KG1 (cell line): Measurements from ENCODE around the gene ANTXR1.
"Not testable (repeated sequence)": the region's sequence is repeated elsewhere in the genome, so short reads cannot be mapped to it uniquely, and the experiment has no call there.

Experiments used
- DNase-seq: peaks from one replicate; lab custom pipeline; 2025; lab: John Stamatoyannopoulos, UW

ANTXR1 gene

GRCh38 chr2:69237070-69237670, 224.2 kb downstream of the ANTXR1 start:
- no peak for DNase-seq

DNA sequence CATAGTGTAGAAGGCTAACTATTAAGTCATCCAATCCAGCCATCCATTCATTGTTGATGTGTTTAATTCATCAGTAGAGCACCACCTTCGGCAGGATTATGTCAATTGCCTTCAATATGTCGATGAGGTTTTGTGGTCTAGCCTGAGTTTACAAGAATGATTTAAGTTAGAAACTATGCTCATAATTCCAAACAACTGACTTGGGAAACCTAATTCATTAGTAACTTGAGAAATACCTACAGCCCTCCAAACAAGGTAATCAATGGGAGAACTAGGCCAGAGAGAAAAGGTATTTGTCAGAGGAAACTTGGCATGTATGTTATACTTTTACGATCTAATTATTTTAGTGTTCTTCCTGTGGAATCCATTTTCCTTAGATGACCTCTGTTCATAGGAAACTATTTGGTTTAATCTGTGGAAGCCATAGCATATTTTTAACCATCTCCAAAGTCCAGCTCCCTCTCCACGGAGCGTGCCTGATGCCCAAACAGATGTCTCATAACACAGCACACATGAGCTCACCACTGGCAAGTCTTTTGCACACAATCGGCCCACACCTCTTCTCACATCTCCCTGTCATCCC, 225.6 kb downstream of the ANTXR1 start:
- DNase-seq: no peak

GRCh38 chr2:69241093-69241492, 228.1 kb downstream of the ANTXR1 start:
- no peak for DNase-seq

DNA sequence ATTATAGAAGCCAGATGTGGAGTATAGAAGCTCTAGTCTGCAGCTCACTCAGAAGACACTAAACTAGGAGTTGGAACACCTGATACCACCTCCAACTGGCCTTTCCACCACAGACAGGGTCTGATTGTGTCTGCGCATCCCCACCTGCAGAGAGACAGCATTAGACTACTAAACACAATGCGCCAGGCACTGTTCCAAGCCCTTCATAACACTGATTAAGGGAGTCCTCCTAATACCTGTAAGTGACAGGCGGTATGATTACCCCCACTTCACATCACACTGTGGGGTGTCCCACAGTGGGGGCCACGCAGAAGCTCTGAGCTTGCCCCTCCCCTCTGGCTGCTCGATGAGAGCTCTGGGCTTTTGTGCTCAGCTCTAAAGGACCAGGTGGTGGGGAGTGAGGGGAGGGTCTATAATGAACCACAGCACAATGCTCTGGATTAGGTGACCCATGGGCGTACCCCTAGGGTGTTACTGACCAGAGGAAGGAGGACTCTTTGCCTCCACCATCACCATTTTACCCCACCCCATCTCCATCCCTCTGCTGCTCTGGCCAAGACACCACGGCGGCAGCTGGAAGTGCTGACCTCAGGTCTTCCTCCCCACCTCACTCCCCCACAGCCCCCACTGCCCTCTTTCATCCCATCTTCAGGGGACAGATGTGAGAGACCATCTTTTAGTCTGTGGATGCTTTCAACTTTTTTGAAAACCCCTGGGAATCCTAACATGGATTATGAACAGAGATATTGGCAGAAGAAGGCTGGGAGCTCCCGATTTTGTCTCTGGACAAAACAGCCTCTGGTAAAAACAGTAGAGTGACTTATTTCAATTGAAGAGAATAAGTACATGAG, 228.9 kb downstream of the ANTXR1 start:
- no peak for DNase-seq

DNA sequence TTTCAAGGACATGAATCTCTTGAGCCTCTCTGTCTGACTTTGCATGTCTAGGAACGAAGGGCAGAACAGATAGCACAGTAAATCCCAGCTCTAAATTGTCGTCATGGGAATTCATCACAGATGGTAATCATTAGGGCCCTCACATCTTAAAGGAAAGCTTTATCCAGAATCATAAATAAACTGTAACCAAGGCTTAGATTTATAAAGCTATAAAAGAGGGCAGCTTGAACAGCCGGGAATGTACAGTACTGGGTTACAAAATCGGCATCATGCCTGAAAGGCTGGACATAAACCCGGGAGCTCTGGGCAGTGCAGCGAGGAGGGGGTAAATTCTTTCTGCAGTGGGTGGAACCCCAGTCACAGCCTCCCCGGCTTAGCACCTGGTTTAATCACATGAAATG, 229.7 kb downstream of the ANTXR1 start:
- DNase-seq: no peak

DNA sequence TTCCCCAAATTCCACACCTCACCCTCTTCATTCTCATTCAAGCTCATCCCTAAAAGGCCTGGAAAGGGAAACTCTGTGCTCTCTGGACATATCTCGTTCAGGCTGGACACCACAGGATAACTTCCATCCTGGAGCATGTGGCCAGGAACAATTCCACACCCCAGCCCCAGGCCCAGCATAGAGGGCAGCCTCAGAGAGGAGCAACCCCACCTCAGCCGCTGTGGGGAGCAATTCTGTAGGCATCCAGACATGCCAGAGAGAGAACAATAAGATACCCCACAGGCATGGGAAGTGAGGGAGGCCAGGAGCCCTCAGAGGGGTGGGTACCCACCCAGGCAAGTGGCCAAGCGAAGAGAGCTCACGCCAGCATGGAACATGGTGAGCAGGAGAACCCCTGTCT, 230.7 kb downstream of the ANTXR1 start:
- DNase-seq: no peak

- no peak for DNase-seq
Observed at GRCh38 chr2:69244882-69245281, 231.9 kb downstream of the ANTXR1 start.

DNA sequence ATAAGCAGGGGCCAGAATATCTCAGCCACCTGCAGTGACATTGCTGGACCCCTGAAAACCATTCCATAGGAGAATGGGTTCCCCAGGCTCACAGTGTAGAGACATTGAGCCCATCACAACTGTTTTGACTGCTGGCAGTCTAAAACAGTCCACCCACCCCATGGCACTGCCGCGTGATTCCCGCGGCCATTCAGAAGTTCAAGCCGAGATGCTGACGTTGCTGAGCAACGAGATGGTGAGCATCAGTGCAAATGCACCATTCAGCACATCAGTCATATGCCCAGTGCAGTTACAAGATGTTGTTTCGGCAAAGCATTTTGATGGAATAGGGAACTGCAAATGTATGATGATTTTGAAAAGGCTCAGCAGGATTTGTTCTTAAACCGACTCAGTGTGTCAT, 234.6 kb downstream of the ANTXR1 start:
- no peak for DNase-seq

- no peak for DNase-seq
Observed at GRCh38 chr2:69248232-69248631, 235.3 kb downstream of the ANTXR1 start.

- DNase-seq: no peak
Observed at GRCh38 chr2:69250981-69251380, 238.0 kb downstream of the ANTXR1 start.

- no peak for DNase-seq
Observed at GRCh38 chr2:69251943-69252342, 239.0 kb downstream of the ANTXR1 start.

- DNase-seq: no peak
Observed at GRCh38 chr2:69253112-69253511, 240.1 kb downstream of the ANTXR1 start.

DNA sequence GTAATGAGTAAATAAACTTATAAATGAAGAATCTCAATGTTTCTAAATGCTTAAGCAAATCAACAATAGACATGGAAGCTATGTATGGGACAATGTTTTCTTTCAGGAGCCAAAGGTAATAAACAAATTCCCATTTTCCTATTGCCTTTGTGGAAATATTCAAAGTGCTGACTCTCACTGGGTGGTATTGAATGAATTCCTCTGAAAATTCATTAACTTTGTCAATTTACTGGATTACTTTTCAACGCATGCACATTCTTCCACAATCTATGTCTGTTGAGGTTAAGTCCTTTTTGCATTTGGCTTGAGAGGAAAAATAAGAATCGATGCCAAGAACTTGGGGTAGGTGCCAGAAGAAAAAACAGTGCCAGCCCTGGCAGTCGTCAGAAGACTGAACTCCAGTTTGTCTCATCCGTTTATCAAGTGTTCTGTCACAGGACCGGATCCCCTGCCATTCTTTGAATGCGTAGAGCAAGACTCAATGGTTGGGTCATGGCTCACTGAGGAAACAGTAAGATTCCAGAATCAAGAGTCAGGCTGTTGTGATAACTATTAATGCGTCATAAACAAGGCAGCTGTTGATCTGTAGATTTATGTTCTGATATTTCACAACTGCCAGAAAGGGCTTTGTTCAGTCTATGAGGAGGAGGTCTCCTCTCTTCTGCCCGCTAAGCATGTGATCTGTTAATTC, 240.8 kb downstream of the ANTXR1 start:
- no peak for DNase-seq

- DNase-seq: no peak
Observed at GRCh38 chr2:69255760-69256159, 242.8 kb downstream of the ANTXR1 start.

GRCh38 chr2:69259994-69260591, 247.1 kb downstream of the ANTXR1 start:
- DNase-seq: not testable (repeated sequence)

GRCh38 chr2:69260666-69261065, 247.7 kb downstream of the ANTXR1 start:
- no peak for DNase-seq

- no peak for DNase-seq
Observed at GRCh38 chr2:69269330-69269729, 256.4 kb downstream of the ANTXR1 start.

DNA sequence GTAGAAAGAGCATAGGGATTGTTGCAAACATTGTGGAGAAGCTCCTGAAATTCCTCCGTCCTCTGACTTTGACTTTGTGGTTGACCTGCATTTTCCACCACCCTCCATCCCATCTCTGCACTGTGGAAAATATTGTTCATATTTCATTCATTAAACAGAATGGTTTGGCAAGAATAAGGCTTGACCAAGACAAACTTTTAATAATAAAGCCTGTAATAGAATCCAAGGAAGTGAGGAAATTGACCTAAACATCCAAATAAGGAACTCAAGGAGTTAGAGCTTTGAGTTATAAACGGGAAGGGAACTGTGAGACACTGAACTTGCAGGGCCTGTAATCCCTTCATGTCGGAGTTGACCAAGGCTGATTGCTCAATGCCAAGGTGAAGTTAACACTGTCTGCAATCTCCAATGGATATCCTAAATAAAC, 258.9 kb downstream of the ANTXR1 start:
- no peak for DNase-seq

DNA sequence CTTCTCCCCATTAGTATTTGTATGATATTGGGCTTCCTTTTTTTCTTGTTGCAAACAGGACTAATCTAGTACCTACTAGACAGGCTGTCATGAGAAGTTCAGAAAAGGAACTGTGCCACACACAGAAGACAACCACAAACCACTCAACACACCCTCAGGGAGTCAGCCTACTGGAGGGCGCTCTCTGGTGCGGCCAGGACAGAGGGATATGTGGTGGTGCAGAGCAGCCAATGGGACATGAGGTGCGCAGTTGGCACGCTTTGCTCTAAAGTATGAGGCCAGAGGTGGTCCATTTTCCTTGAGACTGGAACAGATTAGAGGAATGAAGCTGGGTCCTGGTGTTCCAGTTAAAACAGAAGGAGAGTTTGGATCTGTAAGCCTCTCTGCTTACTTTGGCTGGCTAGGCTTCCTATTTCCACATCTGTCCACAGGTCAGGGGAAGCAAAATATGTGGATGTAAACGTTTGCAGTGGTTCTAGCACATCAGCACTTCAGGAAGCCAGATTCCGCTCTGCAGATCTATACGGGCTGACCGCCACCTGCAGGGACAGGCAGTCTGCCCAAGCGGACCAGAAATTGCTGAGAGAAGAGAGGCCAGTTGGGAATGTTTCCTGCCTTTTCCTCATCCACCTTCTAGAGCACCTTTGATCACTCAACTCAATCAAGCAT, 260.0 kb downstream of the ANTXR1 start:
- no peak for DNase-seq

GRCh38 chr2:69275490-69275889, 262.5 kb downstream of the ANTXR1 start:
- DNase-seq: no peak

DNA sequence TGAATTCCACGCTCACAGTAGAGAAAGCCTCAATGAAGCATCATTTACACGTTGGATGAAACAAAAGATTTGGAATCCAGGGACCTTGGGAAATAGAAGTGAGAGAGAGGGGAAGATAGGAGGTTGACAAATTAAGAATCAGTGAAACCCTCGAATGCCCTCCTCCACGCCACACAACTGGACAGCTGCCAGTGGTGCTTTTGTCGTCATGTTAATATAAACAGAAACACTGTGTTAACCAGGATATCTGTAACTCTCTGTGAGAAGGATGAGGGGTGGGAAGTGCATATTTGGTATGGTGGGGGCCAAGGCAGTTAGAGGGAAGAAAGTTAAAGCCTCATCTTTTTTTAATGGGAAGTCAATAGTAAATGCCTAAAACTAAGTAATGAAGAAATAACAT, 265.4 kb downstream of the ANTXR1 start:
- no peak for DNase-seq

GRCh38 chr2:69279211-69279610, 266.2 kb downstream of the ANTXR1 start:
- DNase-seq: no peak
